ENCODE data around the gene OPN1SW. TPM values are rescaled to one million over a fixed set of nuclear protein-coding genes. Genes with fewer than 3 reads are reported as not detected.

Gene OPN1SW
- total and polyA plus RNA-seq, 9 of the 15 experiments (the other 6 are each of a cell fraction or from before 2014, with no cell fraction given): 0.84 to 1.0 TPM; not detected in 7

DNA sequence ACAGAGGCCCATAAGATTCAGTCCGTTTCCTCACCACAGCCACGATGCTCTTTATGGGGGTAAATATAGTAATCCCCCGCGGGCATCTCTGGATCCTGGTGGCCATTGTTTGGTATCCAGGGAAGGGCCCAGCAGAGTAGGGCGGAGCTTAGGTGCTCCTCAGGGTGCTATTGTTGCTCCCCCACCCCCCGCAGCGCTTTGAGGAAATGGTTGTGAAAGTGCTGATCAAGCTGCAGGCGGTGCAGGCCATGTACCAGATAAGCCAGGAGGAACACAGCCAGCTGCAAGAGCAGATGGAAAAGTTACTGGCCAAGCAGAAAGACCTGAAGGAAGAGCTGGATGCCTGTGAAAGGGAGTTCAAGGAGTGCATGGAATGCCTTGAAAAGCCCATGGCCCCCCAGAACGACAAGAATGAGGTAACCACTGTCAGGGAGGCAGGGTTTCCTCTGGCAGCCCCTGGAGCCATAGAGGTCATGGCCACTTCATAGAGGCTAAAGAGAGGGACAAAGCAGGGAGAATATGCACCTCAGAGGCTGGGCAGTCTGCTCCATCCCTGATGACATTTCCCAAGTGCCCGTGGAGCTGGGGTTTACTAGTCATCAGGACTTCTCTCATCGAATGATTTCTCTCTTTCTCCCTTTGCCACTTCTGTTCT lies 37.0 kb upstream of the OPN1SW start (continued):
- TF ChIP-seq CTCF (IDR thresholded peaks at IDR 0.05 in 2 of 3, conservative IDR thresholded peaks at IDR 0.05 in 1 of 3; ENCODE audit: insufficient read depth in 2 of 3, low read depth in 1 of 3, low read length in 3 of 3): 0 out of 6 replicates have a peak, but pooled peaks of 2 of the 3 experiments have one; percentile 1 to 3

- in situ Hi-C loops (cut with MboI): no loop called here
- TF ChIP-seq SRSF7 (optimal IDR thresholded peaks at IDR 0.05; ENCODE audit: low read depth, low read length): no peak
- no peak for TF ChIP-seq TEAD1 (CRISPR knock-in tag; IDR thresholded peaks at IDR 0.05)
- TF ChIP-seq CBFA2T3 (IDR thresholded peaks at IDR 0.05): 0 out of 2 replicates have a peak, but pooled peaks have one; percentile 2
- no peak for TF ChIP-seq ZFP1 (CRISPR knock-in tag; IDR thresholded peaks at IDR 0.05)
- TF ChIP-seq RFX1 (IDR thresholded peaks at IDR 0.05): peak; percentile 50
- no peak for TF ChIP-seq AFF1 (IDR thresholded peaks at IDR 0.05; ENCODE audit: low read depth in 1 of 2, partially characterized antibody in 2 of 2)
- TF ChIP-seq MEIS2 (IDR thresholded peaks at IDR 0.05; ENCODE audit: partially characterized antibody): no peak
- no peak for TF ChIP-seq ZNF143 (CRISPR knock-in tag; IDR thresholded peaks at IDR 0.05)
- no peak for TF ChIP-seq FOXM1 (IDR thresholded peaks at IDR 0.05; ENCODE audit: low read depth)
- TF ChIP-seq FOXM1 (CRISPR knock-in tag; IDR thresholded peaks at IDR 0.05; ENCODE audit: low read depth): 0 out of 2 replicates have a peak, but pooled peaks have one; percentile 48
Observed at GRCh38 chr7:128811631-128812430, 36.2 kb upstream of the OPN1SW start.

More at GRCh38 chr7:128811631-128812430, 36.2 kb upstream of the OPN1SW start:
- intact Hi-C loops (cut with micrococcal nuclease): no loop called here
- Histone ChIP-seq H3K9me3 (replicated peaks; ENCODE audit: control insufficient read depth, insufficient read depth, low read depth, low read length) (no peaks in the 10 kb centered on the region), H3K9me1 (ENCODE audit: control insufficient read depth, insufficient read depth, low read length) (peaks cover 6% of the 10 kb centered on the region), H3K36me3 (ENCODE audit: control insufficient read depth, insufficient read depth, low read length) (peaks cover 44% of the 10 kb centered on the region), H3K4me2 (ENCODE audit: insufficient read depth, low read length) (peak overlapping the region; percentile 58; the same call in 1 of the 2 replicates), H3K9ac (ENCODE audit: insufficient read depth in 1 of 2, low read depth in 2 of 2, low read length in 2 of 2) (peak overlapping the region in 1 of 2 experiments; percentile 28; a peak in 1 of 4 replicates), H3K27ac (ENCODE audit: extremely low read depth, low read depth, low read length) (no peak overlapping the region; the same call in 2 of the 3 replicates), H2AFZ (ENCODE audit: low read depth, low read length) (peak overlapping the region; percentile 48), H3K79me2 (ENCODE audit: control insufficient read depth, insufficient read depth, low read length) (no peaks in the 10 kb centered on the region), H3K4me1 (replicated peaks in 1 of 2; ENCODE audit: control insufficient read depth in 2 of 2, insufficient read depth in 2 of 2, low read length in 2 of 2) (peaks cover 26 to 33% of the 10 kb centered on the region in 2 experiments; a peak in 4 of 5 replicates), H3K27me3 (ENCODE audit: control insufficient read depth in 2 of 2, insufficient read depth in 2 of 2, low read length in 2 of 2) (no peaks in the 10 kb centered on the region), H3K4me3 (no peak overlapping the region), H4K20me1 (replicated peaks; ENCODE audit: control insufficient read depth, insufficient read depth, low read length) (no peaks in the 10 kb centered on the region)
- WGBS (ENCODE audit: insufficient coverage, low coverage, missing lambda C conversion rate): 59% methylated on average over 11 of the region's 11 CpGs
- POLR2A ChIA-PET: interaction anchor here (0.5 to 4.7 kb wide), 16 partner anchors 7 to 74 kb away, joined by 3 to 20 read pairs (median 5); no protein-coding TSS in a partner anchor
- no TSS peak for BruUV-seq (replicated peaks)
- FAIRE-seq (no peak), DNase-seq (ENCODE audit: extremely low read depth in 1 of 4, low spot score in 3 of 4) (no peak), ATAC-seq (peak; percentile 5; the same call in 2 of the 3 replicates)
- CTCF ChIA-PET (ENCODE audit: low intra/inter-chr PET ratio): no interaction called here

Measured in K562 (cell line).